ENCODE data around the gene CHRD.

DNA sequence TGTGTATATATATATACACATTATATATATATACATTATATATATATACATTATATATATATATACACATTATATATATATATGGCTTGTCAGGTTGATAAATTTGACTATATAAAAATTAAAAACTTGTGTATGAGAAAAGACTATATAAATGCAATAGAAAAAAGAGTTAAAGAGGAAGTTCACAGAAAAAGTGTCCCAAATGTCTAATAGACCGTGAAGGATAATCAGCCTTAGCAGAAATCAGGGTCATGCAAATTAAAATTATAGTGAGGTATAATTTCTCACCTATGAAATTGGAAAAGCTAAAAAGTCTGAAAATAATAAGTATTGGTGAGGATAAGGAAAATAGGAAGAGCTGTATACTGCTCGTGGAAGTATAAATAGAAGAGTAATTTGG is 51.1 kb downstream of the CHRD start:
- TF ChIP-seq, protein P1, sequence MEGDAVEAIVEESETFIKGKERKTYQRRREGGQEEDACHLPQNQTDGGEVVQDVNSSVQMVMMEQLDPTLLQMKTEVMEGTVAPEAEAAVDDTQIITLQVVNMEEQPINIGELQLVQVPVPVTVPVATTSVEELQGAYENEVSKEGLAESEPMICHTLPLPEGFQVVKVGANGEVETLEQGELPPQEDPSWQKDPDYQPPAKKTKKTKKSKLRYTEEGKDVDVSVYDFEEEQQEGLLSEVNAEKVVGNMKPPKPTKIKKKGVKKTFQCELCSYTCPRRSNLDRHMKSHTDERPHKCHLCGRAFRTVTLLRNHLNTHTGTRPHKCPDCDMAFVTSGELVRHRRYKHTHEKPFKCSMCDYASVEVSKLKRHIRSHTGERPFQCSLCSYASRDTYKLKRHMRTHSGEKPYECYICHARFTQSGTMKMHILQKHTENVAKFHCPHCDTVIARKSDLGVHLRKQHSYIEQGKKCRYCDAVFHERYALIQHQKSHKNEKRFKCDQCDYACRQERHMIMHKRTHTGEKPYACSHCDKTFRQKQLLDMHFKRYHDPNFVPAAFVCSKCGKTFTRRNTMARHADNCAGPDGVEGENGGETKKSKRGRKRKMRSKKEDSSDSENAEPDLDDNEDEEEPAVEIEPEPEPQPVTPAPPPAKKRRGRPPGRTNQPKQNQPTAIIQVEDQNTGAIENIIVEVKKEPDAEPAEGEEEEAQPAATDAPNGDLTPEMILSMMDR (conservative IDR thresholded peaks at IDR 0.05), result no peak
- no peak for TF ChIP-seq ZFX (IDR thresholded peaks at IDR 0.05)
